ENCODE results near the gene FBXL19.

DNA sequence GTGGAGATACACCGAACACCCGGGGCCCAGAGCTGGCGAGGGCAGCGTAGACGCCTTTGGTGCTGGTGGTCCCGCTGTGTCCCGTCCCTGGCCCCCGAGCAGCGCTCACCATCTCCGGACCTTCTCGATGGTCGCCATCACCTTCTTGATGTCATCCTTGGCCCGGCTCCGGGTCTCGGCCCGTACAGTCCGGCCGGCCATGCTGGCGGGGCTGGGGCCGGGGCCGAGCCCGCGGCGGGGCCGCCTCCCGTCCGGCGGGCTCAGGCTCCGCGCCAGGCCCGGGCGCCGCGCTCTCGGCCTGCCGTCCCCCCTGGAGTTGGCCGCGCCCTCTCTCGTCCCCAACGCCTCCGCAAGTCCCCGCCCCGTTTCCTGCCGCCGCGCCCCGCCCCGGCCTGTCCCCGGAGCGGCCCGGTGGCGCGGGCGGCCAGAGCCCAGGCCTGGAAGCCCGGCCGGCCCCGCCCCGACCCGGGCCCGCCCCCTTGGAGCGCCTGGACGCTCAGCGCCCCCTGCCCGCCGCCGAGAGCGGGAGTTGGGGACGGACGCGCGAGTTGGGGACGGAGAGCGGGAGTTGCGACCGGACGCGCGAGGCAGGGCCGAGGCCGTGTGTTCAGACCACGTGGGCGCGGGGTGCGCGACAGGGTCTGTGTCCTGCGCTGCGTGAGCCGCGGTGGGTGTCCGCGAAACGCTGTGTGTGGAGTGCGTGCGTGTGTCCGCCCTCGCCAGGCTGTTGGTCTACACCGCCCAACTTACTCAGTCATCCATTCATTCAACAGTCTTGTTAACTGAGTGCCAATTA is 29.4 kb upstream of the FBXL19 start, which contains the start of gene BCL7C:
- TF ChIP-seq POLR2A (IDR thresholded peaks at IDR 0.05), result peak in 2 of 3 donors; percentile 50
- TF ChIP-seq, protein P1, sequence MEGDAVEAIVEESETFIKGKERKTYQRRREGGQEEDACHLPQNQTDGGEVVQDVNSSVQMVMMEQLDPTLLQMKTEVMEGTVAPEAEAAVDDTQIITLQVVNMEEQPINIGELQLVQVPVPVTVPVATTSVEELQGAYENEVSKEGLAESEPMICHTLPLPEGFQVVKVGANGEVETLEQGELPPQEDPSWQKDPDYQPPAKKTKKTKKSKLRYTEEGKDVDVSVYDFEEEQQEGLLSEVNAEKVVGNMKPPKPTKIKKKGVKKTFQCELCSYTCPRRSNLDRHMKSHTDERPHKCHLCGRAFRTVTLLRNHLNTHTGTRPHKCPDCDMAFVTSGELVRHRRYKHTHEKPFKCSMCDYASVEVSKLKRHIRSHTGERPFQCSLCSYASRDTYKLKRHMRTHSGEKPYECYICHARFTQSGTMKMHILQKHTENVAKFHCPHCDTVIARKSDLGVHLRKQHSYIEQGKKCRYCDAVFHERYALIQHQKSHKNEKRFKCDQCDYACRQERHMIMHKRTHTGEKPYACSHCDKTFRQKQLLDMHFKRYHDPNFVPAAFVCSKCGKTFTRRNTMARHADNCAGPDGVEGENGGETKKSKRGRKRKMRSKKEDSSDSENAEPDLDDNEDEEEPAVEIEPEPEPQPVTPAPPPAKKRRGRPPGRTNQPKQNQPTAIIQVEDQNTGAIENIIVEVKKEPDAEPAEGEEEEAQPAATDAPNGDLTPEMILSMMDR (IDR thresholded peaks at IDR 0.05), result peak; percentile 29 to 68 (median 51)

All from body of pancreas (tissue), 4 donors.